Endothelial cell of umbilical vein (primary cell): ENCODE results near the gene ZDHHC14. TPM values are rescaled to one million over a fixed set of nuclear protein-coding genes. Genes with fewer than 3 reads are reported as not detected.

ENCODE experiments used
- BruUV-seq: library from RNA; stranded (reverse); fragments of 400-500 nt; replicated peaks from 2 replicates; lab custom pipeline; 2021; lab: Mats Ljungman, UMichigan
- CTCF ChIA-PET: fragments of 300-600, 350-600 bp; sonication (Branson Sonifier 250); formaldehyde crosslinking; loops from one replicate; lab custom pipeline; 2021; ENCODE audit warnings: antibody characterized with exemption, inconsistent platforms; lab: Charles Lee
- POLR2A ChIA-PET: fragments of 300-600, 350-600 bp; sonication (Branson Sonifier 250); formaldehyde crosslinking; loops from one replicate; lab custom pipeline; 2021; ENCODE audit warnings: antibody characterized with exemption, inconsistent platforms; lab: Charles Lee
- DNase-seq: peaks from one replicate; pipeline ENCODE4 v3.0.0-alpha.2; 2011; ENCODE audit warnings: low read depth, low spot score
- FAIRE-seq: peaks from 2 replicates; lab custom pipeline; 2011; peaks lifted over from hg19 to GRCh38; lab: Jason Lieb, UNC
- H2AFZ ChIP-seq: 2 replicates; pipeline ENCODE4 v1.6.0; 2012; ENCODE audit warnings: low read depth, low read length, control low read depth, inconsistent platforms
- H3K27ac ChIP-seq: 2 replicates; pipeline ENCODE4 v1.5.1; 2011; ENCODE audit warnings: low read depth, mild to moderate bottlenecking, control low read depth, low read length, moderate library complexity; ENCODE audit not compliant: insufficient read depth
- H3K27me3 ChIP-seq, 2 experiments: 2 replicates each; pipeline versions ENCODE4 v1.6.0 to v1.6.1; 2011; ENCODE audit warnings: low read length in 2 of 2, mixed read lengths in 1 of 2; ENCODE audit not compliant: control insufficient read depth in 2 of 2, insufficient read depth in 2 of 2
- H3K36me3 ChIP-seq, 2 experiments: 2 replicates in 1 of 2; 3 replicates in 1 of 2; pipeline ENCODE4 v1.5.1; 2011; ENCODE audit warnings: low read length in 2 of 2, mild to moderate bottlenecking in 1 of 2, moderate library complexity in 1 of 2; ENCODE audit not compliant: control insufficient read depth in 2 of 2, insufficient read depth in 2 of 2; ENCODE audit errors: extremely low read depth in 1 of 2
- H3K4me1 ChIP-seq: 3 replicates; pipeline ENCODE4 v1.5.1; 2011; ENCODE audit warnings: mild to moderate bottlenecking, low read length; ENCODE audit not compliant: control insufficient read depth, insufficient read depth; ENCODE audit errors: extremely low read depth
- H3K4me2 ChIP-seq: 2 replicates; pipeline ENCODE4 v1.6.1; 2011; ENCODE audit warnings: low read length, control low read depth, mixed read lengths; ENCODE audit not compliant: insufficient read depth
- H3K4me3 ChIP-seq, 3 experiments: fragments of 200-600 bp in 1 of 3; sonication (generic), shearing (Covaris generic) in 1 of 3; replicated peaks in 1 of 3; 2 replicates each; pipeline ENCODE4 v1.5.1; 2011 to 2016; ENCODE audit warnings: control low read depth in 3 of 3, low read length in 3 of 3, mild to moderate bottlenecking in 2 of 3, inconsistent platforms in 1 of 3, low read depth in 1 of 3, moderate library complexity in 1 of 3; ENCODE audit not compliant: insufficient read depth in 1 of 3
- H3K79me2 ChIP-seq: 2 replicates; pipeline ENCODE4 v1.6.0; 2012; ENCODE audit warnings: low read length, inconsistent platforms; ENCODE audit not compliant: control insufficient read depth, insufficient read depth
- H3K9ac ChIP-seq: replicated peaks from 2 replicates; pipeline ENCODE3; 2011; ENCODE audit warnings: low read length, control low read depth; ENCODE audit not compliant: insufficient read depth; ENCODE audit errors: extremely low read depth
- H3K9me1 ChIP-seq: replicated peaks from 3 replicates; pipeline ENCODE4 v1.6.0; 2011; ENCODE audit warnings: mild to moderate bottlenecking, low read length; ENCODE audit not compliant: control insufficient read depth, insufficient read depth; ENCODE audit errors: extremely low read depth
- H3K9me3 ChIP-seq: replicated peaks from 2 replicates; pipeline ENCODE4 v1.5.1; 2012; ENCODE audit warnings: low read length, inconsistent platforms; ENCODE audit not compliant: control insufficient read depth, insufficient read depth
- H4K20me1 ChIP-seq: replicated peaks from 2 replicates; pipeline ENCODE3; 2011; ENCODE audit warnings: mild to moderate bottlenecking, low read length; ENCODE audit not compliant: control insufficient read depth, insufficient read depth; ENCODE audit errors: extremely low read depth
- EZH2 ChIP-seq: IDR thresholded peaks from 2 replicates; pipeline ENCODE4 v1.6.1; 2012; ENCODE audit warnings: borderline replicate concordance, low read depth, mild to moderate bottlenecking, moderate library complexity, low read length, inconsistent platforms; ENCODE audit not compliant: severe bottlenecking
- FOS ChIP-seq: IDR thresholded peaks from 2 replicates; pipeline ENCODE4 v1.6.1; 2011; ENCODE audit warnings: mild to moderate bottlenecking, low read length, moderate library complexity, borderline replicate concordance; ENCODE audit not compliant: insufficient read depth
- JUN ChIP-seq: IDR thresholded peaks from 2 replicates; pipeline ENCODE4 v1.6.1; 2011; ENCODE audit warnings: borderline replicate concordance, low read depth; ENCODE audit not compliant: insufficient read length, insufficient read depth
- MYC ChIP-seq: IDR thresholded peaks from one replicate; pipeline ENCODE4 v1.6.1; 2011; ENCODE audit warnings: mild to moderate bottlenecking, low read depth, low read length
- POLR2AphosphoS5 ChIP-seq: IDR thresholded peaks from 2 replicates; pipeline ENCODE4 v1.6.1; 2012; ENCODE audit warnings: low read depth, mild to moderate bottlenecking, control low read depth, low read length, moderate library complexity; ENCODE audit not compliant: insufficient read depth
- dilution Hi-C: fragments of 300-500 bp; cut with MboI; formaldehyde crosslinking; loops from one replicate; pipeline ENCODE4 v1.15.0; 2019; ENCODE audit warnings: low sequenced_read_pairs; ENCODE audit not compliant: extremely low pct_ligation_motif_present
- intact Hi-C: fragments of 100-400 bp; cut with micrococcal nuclease; formaldehyde crosslinking; loops from one replicate; pipeline ENCODE4 v1.10.0; 2022
- polyA plus RNA-seq, 4 experiments: library from polyadenylated mRNA; depleted of rRNA in 3 of 4; stranded (reverse) in 3 of 4; unstranded in 1 of 4; fragments of >200 nt; gene quantifications; 2 replicates each; pipeline versions ENCODE4 v1.2.1 to v1.2.3, GENCODE V29; 2011 to 2012; ENCODE audit warnings: missing spikeins in 1 of 4
- total RNA-seq: library from RNA; stranded (reverse); gene quantifications from 2 replicates; pipeline ENCODE4 v1.2.3, GENCODE V29; 2021
- TF ChIP-seq, protein P1 (sequence below): IDR thresholded peaks from 2 replicates; pipeline ENCODE4 v1.6.1; 2011; ENCODE audit not compliant: insufficient read depth, insufficient read length
- TF ChIP-seq, protein P2 (sequence below), 2 donors: IDR thresholded peaks; 1 replicate in 1 of 2; 2 replicates in 1 of 2; pipeline ENCODE4 v1.5.1; 2011; ENCODE audit warnings: low read length in 2 of 2, mild to moderate bottlenecking in 2 of 2, moderate library complexity in 2 of 2, control low read depth in 1 of 2, inconsistent platforms in 1 of 2, low read depth in 1 of 2; ENCODE audit not compliant: insufficient read depth in 1 of 2; ENCODE audit errors: extremely low read depth in 1 of 2

The ZDHHC14 gene
- total and polyA plus RNA-seq, 2 donors (not counting 3 experiments of a cell fraction or from before 2014, with no cell fraction given): 23.0 to 25.6 TPM

- H4K20me1 ChIP-seq: no peaks in the 10 kb centered on the region
- intact Hi-C loops (loop anchor here (2.0 to 5.0 kb wide), 2 partner anchors 133 to 273 kb away; partner anchors contain the start of gene TMEM242), dilution Hi-C loops (no loop called here)
- no peaks in the 10 kb centered on the region for H3K27me3 ChIP-seq
- no peaks in the 10 kb centered on the region for H3K9me3 ChIP-seq
- BruUV-seq: no TSS peak
- no peaks in the 10 kb centered on the region for H3K4me1 ChIP-seq
- no peaks in the 10 kb centered on the region for H3K36me3 ChIP-seq
- TF ChIP-seq, protein P1, sequence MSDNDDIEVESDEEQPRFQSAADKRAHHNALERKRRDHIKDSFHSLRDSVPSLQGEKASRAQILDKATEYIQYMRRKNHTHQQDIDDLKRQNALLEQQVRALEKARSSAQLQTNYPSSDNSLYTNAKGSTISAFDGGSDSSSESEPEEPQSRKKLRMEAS: no peak
- no peak for TF ChIP-seq FOS
- TF ChIP-seq POLR2AphosphoS5: no peak
- TF ChIP-seq EZH2: no peak
- no peak for TF ChIP-seq MYC
- TF ChIP-seq, protein P2, sequence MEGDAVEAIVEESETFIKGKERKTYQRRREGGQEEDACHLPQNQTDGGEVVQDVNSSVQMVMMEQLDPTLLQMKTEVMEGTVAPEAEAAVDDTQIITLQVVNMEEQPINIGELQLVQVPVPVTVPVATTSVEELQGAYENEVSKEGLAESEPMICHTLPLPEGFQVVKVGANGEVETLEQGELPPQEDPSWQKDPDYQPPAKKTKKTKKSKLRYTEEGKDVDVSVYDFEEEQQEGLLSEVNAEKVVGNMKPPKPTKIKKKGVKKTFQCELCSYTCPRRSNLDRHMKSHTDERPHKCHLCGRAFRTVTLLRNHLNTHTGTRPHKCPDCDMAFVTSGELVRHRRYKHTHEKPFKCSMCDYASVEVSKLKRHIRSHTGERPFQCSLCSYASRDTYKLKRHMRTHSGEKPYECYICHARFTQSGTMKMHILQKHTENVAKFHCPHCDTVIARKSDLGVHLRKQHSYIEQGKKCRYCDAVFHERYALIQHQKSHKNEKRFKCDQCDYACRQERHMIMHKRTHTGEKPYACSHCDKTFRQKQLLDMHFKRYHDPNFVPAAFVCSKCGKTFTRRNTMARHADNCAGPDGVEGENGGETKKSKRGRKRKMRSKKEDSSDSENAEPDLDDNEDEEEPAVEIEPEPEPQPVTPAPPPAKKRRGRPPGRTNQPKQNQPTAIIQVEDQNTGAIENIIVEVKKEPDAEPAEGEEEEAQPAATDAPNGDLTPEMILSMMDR (IDR thresholded peaks at IDR 0.05; ENCODE audit: extremely low read depth in 1 of 2, insufficient read depth in 1 of 2, low read depth in 1 of 2, low read length in 2 of 2): no peak
- TF ChIP-seq JUN: no peak
- H3K9ac ChIP-seq: no peak overlapping the region
- no peak overlapping the region for H3K4me2 ChIP-seq
- DNase-seq (no peak), FAIRE-seq (no peak)
- POLR2A ChIA-PET: no interaction called here
- no peaks in the 10 kb centered on the region for H3K9me1 ChIP-seq
- no peak overlapping the region for H3K27ac ChIP-seq
- no peak overlapping the region for H2AFZ ChIP-seq
- CTCF ChIA-PET: interaction anchor here (0.6 to 3.0 kb wide), 8 partner anchors 16 to 280 kb away, joined by 3 to 38 read pairs (median 3); no protein-coding TSS in a partner anchor
- H3K4me3 ChIP-seq: no peak overlapping the region
- no peaks in the 10 kb centered on the region for H3K79me2 ChIP-seq
These were observed 214.8 kb downstream of the ZDHHC14 start for GRCh38 chr6:157595768-157596167.
